HG02981 (cell line): ENCODE results near the gene KCNJ4.
"Not testable (repeated sequence)": the region's sequence is repeated elsewhere in the genome, so short reads cannot be mapped to it uniquely, and the experiment has no call there.

Source experiments
- ATAC-seq: cut with Tn5 transposase; IDR thresholded peaks from one replicate; pipeline ENCODE4 v1.9.1; 2021; ENCODE audit warnings: mild to moderate bottlenecking, moderate library complexity; ENCODE audit not compliant: unreplicated experiment

KCNJ4 gene

GRCh38 chr22:38474003-38474607 is 19.1 kb upstream of the KCNJ4 start:
- ATAC-seq: no peak

GRCh38 chr22:38471237-38471636 is 16.2 kb upstream of the KCNJ4 start:
- ATAC-seq: no peak

- ATAC-seq: not testable (repeated sequence)
These were observed 15.2 kb upstream of the KCNJ4 start for GRCh38 chr22:38470179-38470578.

- ATAC-seq: no peak
These were observed 14.3 kb upstream of the KCNJ4 start for GRCh38 chr22:38469306-38469781.

- ATAC-seq: no peak
These were observed 13.7 kb upstream of the KCNJ4 start for GRCh38 chr22:38468443-38469305.

- ATAC-seq: no peak
These were observed 13.0 kb upstream of the KCNJ4 start, which contains the start of gene KDELR3 for GRCh38 chr22:38467904-38468442. TSS of gene KDELR3 (plus strand) at chr22:38468096. CDS start at chr22:38468234, 138 bp downstream.

- no peak for ATAC-seq
These were observed 12.5 kb upstream of the KCNJ4 start for GRCh38 chr22:38467438-38467903.

GRCh38 chr22:38465673-38466490 is 10.9 kb upstream of the KCNJ4 start:
- ATAC-seq: no peak

- ATAC-seq: no peak
These were observed 10.1 kb upstream of the KCNJ4 start for GRCh38 chr22:38464992-38465672.

- ATAC-seq: no peak
These were observed 8.2 kb upstream of the KCNJ4 start for GRCh38 chr22:38462960-38463784.

GRCh38 chr22:38461414-38462081 is 6.5 kb upstream of the KCNJ4 start:
- ATAC-seq: no peak

- ATAC-seq: no peak
These were observed 6.0 kb upstream of the KCNJ4 start for GRCh38 chr22:38461057-38461413.

GRCh38 chr22:38460426-38460840 is 5.4 kb upstream of the KCNJ4 start:
- no peak for ATAC-seq

GRCh38 chr22:38456841-38457699 is 2.1 kb upstream of the KCNJ4 start:
- ATAC-seq: no peak

- no peak for ATAC-seq
These were observed 1.4 kb upstream of the KCNJ4 start for GRCh38 chr22:38456272-38456835.

GRCh38 chr22:38455530-38456271 is 702 bp upstream of the KCNJ4 start:
- no peak for ATAC-seq
